Right hindlimb (tissue), 1 donor: ENCODE results near the gene SEPTIN12.
A peak's percentile ranks its signal among the peaks of the same experiment; 100 is the strongest.
"Not testable (repeated sequence)": the region's sequence is repeated elsewhere in the genome, so short reads cannot be mapped to it uniquely, and the experiment has no call there.

Experiments
- DNase-seq: peaks from one replicate; pipeline ENCODE4 v3.0.0-alpha.2; 2018

SEPTIN12 gene

GRCh38 chr16:4752351-4753100, 35.6 kb downstream of the SEPTIN12 start:
- no peak for DNase-seq

- no peak for DNase-seq
These were observed 37.2 kb downstream of the SEPTIN12 start for GRCh38 chr16:4750896-4751295.

GRCh38 chr16:4749700-4750257, 38.4 kb downstream of the SEPTIN12 start:
- DNase-seq = no peak

- no peak for DNase-seq
These were observed 39.3 kb downstream of the SEPTIN12 start for GRCh38 chr16:4748682-4749411.

- no peak for DNase-seq
These were observed 40.1 kb downstream of the SEPTIN12 start for GRCh38 chr16:4747906-4748681.

GRCh38 chr16:4746991-4747574, 41.1 kb downstream of the SEPTIN12 start:
- DNase-seq = peak; percentile 41

GRCh38 chr16:4746215-4746614, 41.9 kb downstream of the SEPTIN12 start:
- no peak for DNase-seq

GRCh38 chr16:4745274-4745569, 42.9 kb downstream of the SEPTIN12 start:
- DNase-seq = no peak

- DNase-seq = no peak
These were observed 43.4 kb downstream of the SEPTIN12 start for GRCh38 chr16:4744555-4745273.

GRCh38 chr16:4743226-4743878, 44.8 kb downstream of the SEPTIN12 start:
- DNase-seq = no peak

GRCh38 chr16:4738370-4738769, 49.8 kb downstream of the SEPTIN12 start:
- DNase-seq = not testable (repeated sequence)

GRCh38 chr16:4737545-4737944, 50.6 kb downstream of the SEPTIN12 start:
- DNase-seq = no peak

GRCh38 chr16:4736546-4736945, 51.6 kb downstream of the SEPTIN12 start:
- no peak for DNase-seq

- peak; percentile 95 for DNase-seq
These were observed 53.2 kb downstream of the SEPTIN12 start for GRCh38 chr16:4734730-4735535.

- peak; percentile 98 for DNase-seq
These were observed 53.9 kb downstream of the SEPTIN12 start, which contains the start of the genes ANKS3 and DNAAF8 for GRCh38 chr16:4734063-4734729. TSS of gene ANKS3 (minus strand) at chr16:4734271. CDS start at chr16:4730149, 4,122 bp downstream. TSS of gene DNAAF8 (plus strand) at chr16:4734537. CDS start at chr16:4736515, 1,978 bp downstream.

- no peak for DNase-seq
These were observed 54.4 kb downstream of the SEPTIN12 start for GRCh38 chr16:4733747-4734062.

- no peak for DNase-seq
These were observed 54.9 kb downstream of the SEPTIN12 start for GRCh38 chr16:4733211-4733742.

- no peak for DNase-seq
These were observed 58.3 kb downstream of the SEPTIN12 start for GRCh38 chr16:4729876-4730275.

GRCh38 chr16:4728676-4729075, 59.5 kb downstream of the SEPTIN12 start:
- no peak for DNase-seq
